HFFc6 (cell line): Measurements from ENCODE around the gene LENG1. TPM values are rescaled to one million over a fixed set of nuclear protein-coding genes. Genes with fewer than 3 reads are reported as not detected.
"Not testable (repeated sequence)": the region's sequence is repeated elsewhere in the genome, so short reads cannot be mapped to it uniquely, and the experiment has no call there.

ENCODE experiments used
- DNase-seq: peaks from one replicate; pipeline ENCODE4 v3.0.0-alpha.2; 2018
- H3K27ac Mint-ChIP-seq: 2 replicates; pipeline ENCODE4 v1.8.0; 2020; ENCODE audit warnings: mild to moderate bottlenecking, mixed read lengths
- H3K27me3 Mint-ChIP-seq: 2 replicates; pipeline ENCODE4 v1.8.0; 2021; ENCODE audit warnings: mild to moderate bottlenecking, moderate library complexity, mixed read lengths; ENCODE audit not compliant: insufficient read depth
- H3K36me3 Mint-ChIP-seq: 2 replicates; pipeline ENCODE4 v1.8.0; 2021; ENCODE audit warnings: low read depth, mixed read lengths
- H3K4me1 Mint-ChIP-seq: 2 replicates; pipeline ENCODE4 v1.8.0; 2020; ENCODE audit warnings: low read depth, mixed read lengths
- H3K4me3 Mint-ChIP-seq: 2 replicates; pipeline ENCODE4 v1.8.0; 2020; ENCODE audit warnings: mild to moderate bottlenecking, moderate library complexity, mixed read lengths
- H3K9me3 Mint-ChIP-seq: 2 replicates; pipeline ENCODE4 v1.8.0; 2020; ENCODE audit warnings: mild to moderate bottlenecking, mixed read lengths
- total RNA-seq, 6 experiments: library from RNA; stranded (reverse); fragmentation: NEBNext Ultra II Directional; extraction: Animal tissue kit (Norgen Biotek cat#: 25700); gene quantifications; 2 replicates in 1 of 6; 3 replicates in 5 of 6; pipeline ENCODE4 v1.2.3, GENCODE V29; 2021
- TF ChIP-seq, protein P1 (sequence below): fragments of 200-600 bp; sonication (generic); IDR thresholded peaks from 2 replicates; pipeline ENCODE4 v1.5.0; 2021; ENCODE audit warnings: antibody characterized with exemption, mild to moderate bottlenecking

LENG1 gene
- total RNA-seq, 6 experiments from 2014 or later: 3.7 to 7.6 (median 6.2) TPM

DNA sequence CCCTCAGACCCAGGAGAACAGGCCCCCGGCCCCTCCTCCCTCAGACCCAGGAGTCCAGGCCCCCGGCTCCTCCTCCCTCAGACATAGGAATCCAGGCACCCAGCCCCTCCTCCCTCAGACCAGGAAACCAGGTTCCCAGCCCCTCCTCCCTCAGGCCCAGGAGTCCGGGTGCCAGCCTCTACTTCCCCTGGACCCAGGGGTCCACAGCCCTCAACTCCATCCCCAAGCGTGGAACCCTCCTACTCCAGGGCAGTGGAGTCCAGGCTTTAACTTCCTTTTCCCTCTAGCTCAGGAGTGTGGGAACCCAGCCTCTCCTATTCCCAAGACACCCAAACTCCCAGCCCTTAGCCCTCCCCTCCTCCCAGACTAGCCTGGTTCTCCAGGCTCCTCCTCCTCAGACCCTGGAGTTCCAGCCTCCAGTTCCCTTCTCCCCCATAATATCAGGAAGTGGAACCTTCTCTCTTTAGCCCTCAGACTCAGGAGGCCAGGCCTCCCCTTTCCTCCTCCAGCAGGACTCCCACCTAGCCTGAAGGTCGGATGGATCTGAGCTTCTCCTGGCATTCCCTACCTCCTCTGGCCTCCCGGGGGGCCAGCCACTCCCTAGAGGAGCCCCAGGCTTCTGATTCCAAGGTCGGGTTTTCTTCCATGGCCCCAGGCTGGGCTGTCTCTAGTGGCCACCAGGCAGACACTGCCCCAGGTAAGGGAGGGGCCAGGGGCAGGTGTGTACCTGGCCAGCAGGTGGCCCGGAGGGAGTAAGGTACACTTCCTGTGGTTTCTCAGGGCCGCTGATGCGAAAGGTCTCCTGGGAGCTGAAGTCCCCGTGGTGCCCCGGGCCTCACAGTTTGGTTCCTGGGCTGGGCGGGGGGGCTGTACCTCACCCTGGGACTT lies 13.2 kb upstream of the LENG1 start, which contains the start of gene TMC4:
Gene TMC4, minus strand, starts transcription at position 690 of the 888 bp plus-strand sequence. Its CDS starts 43 bp downstream, at position 647.
- Mint-ChIP-seq H3K4me3 (no peak within 1 kb of the TSS), H3K36me3 (peaks cover 5% of the 10 kb centered on the region; the same call in 1 of the 2 replicates), H3K27ac (peak within 1 kb of the TSS; percentile 54)

GRCh38 chr19:54171736-54172431 lies 12.4 kb upstream of the LENG1 start:
- not testable (repeated sequence) for H3K27me3 Mint-ChIP-seq, DNase-seq, H3K36me3 Mint-ChIP-seq, H3K4me3 Mint-ChIP-seq, H3K4me1 Mint-ChIP-seq, H3K9me3 Mint-ChIP-seq
- H3K27ac Mint-ChIP-seq: peak overlapping the region; percentile 40; the same call in 1 of the 2 replicates

More for the DNA sequence above, 13.2 kb upstream of the LENG1 start, which contains the start of gene TMC4:
- DNase-seq: no peak
- Mint-ChIP-seq H3K4me1 (peaks cover 5% of the 10 kb centered on the region; the same call in 1 of the 2 replicates), H3K9me3 (no peaks in the 10 kb centered on the region), H3K27me3 (peaks cover 9% of the 10 kb centered on the region; the same call in 1 of the 2 replicates)
- TF ChIP-seq, protein P1, sequence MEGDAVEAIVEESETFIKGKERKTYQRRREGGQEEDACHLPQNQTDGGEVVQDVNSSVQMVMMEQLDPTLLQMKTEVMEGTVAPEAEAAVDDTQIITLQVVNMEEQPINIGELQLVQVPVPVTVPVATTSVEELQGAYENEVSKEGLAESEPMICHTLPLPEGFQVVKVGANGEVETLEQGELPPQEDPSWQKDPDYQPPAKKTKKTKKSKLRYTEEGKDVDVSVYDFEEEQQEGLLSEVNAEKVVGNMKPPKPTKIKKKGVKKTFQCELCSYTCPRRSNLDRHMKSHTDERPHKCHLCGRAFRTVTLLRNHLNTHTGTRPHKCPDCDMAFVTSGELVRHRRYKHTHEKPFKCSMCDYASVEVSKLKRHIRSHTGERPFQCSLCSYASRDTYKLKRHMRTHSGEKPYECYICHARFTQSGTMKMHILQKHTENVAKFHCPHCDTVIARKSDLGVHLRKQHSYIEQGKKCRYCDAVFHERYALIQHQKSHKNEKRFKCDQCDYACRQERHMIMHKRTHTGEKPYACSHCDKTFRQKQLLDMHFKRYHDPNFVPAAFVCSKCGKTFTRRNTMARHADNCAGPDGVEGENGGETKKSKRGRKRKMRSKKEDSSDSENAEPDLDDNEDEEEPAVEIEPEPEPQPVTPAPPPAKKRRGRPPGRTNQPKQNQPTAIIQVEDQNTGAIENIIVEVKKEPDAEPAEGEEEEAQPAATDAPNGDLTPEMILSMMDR: peak; percentile 50

- DNase-seq: no peak
- peaks cover 11% of the 10 kb centered on the region for H3K27me3 Mint-ChIP-seq
- peaks cover 2% of the 10 kb centered on the region; the same call in 1 of the 2 replicates for H3K36me3 Mint-ChIP-seq
- peaks cover 5% of the 10 kb centered on the region; the same call in 1 of the 2 replicates for H3K4me1 Mint-ChIP-seq
- peaks cover 12% of the 10 kb centered on the region for H3K9me3 Mint-ChIP-seq
- TF ChIP-seq, protein P1: no peak
- no peak overlapping the region for H3K27ac Mint-ChIP-seq
- H3K4me3 Mint-ChIP-seq: no peak overlapping the region
Measured at GRCh38 chr19:54169149-54169740, 9.7 kb upstream of the LENG1 start.

DNA sequence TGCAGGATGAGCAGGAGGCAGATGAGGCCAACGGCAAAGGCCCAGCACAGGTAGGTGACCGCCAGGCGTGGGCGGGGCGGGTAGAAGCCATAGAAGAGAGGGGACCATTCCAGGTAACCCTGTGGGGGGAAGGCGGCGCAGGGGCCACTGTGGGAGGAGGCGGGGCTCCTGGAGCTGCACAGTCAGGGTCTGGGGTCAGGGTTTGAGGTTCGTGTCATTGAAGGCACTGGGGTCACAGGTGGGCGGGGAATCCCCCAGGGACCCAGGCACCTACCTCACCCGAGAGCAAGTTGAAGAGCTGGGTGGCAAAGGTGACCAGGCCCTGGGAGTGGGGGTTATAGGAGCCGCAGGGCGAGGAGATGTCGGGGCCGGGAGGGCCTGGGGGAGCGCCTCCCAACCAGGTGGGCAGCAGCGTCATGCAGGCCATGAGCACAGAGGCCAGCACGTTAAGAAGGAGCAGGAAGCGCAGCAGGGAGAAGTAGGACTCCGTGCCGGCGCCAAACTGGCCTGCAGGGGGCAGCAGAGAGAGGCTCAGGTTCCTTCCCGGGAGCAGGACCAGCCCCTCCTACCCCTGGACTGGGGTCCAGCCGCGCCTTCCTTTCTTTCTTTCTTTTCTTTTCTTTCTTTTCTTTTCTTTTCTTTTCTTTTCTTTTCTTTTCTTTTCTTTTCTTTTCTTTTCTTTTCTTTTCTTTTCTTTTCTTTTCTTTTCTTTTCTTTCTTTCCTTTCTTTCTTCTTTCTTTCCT lies 8.8 kb upstream of the LENG1 start:
- Mint-ChIP-seq H3K9me3 (peaks cover 18% of the 10 kb centered on the region), H3K4me1 (peaks cover 5% of the 10 kb centered on the region; the same call in 1 of the 2 replicates), H3K27ac (no peak overlapping the region), H3K36me3 (peaks cover 8% of the 10 kb centered on the region; the same call in 1 of the 2 replicates), H3K27me3 (peaks cover 12% of the 10 kb centered on the region), H3K4me3 (no peak overlapping the region)
- DNase-seq: peak; percentile 76
- TF ChIP-seq, protein P1: peak; percentile 85

DNA sequence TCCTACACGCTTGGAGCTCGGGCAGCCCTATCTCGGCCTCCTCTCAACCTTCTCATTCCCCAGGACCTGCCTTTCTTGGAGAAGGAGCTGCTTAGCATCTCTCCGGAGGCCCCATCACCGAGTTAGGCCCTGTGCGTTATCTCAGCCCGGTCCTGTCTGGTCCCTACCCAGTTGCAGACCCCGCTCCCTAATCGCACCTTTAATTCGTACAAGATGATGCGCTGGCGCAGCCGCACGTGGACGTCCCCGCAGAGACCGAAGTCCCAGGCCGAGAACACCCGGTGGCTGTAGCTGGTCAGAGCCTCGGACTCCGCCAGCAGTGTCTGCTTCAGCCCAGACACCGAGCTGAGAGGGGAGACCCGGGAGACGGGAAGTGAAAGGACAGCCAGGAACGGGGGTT lies 5.7 kb upstream of the LENG1 start:
- TF ChIP-seq, protein P1: no peak
- Mint-ChIP-seq H3K4me1 (peaks cover 18% of the 10 kb centered on the region), H3K27me3 (peaks cover 5% of the 10 kb centered on the region), H3K4me3 (no peak overlapping the region), H3K36me3 (peaks cover 17% of the 10 kb centered on the region), H3K9me3 (peaks cover 26% of the 10 kb centered on the region), H3K27ac (no peak overlapping the region)
- DNase-seq: no peak
